ENCODE results near the gene AMFR.
"Not testable (repeated sequence)": the region's sequence is repeated elsewhere in the genome, so short reads cannot be mapped to it uniquely, and the experiment has no call there.

AMFR gene

GRCh38 chr16:56399486-56399885 lies 25.9 kb downstream of the AMFR start:
- DNase-seq (ENCODE audit: low read depth, low spot score), result no peak
- H3K27ac ChIP-seq, result no peak overlapping the region

GRCh38 chr16:56399047-56399446 lies 26.3 kb downstream of the AMFR start:
- no peak for DNase-seq (ENCODE audit: low read depth, low spot score)

GRCh38 chr16:56396724-56397123 lies 28.6 kb downstream of the AMFR start:
- not testable (repeated sequence) for DNase-seq (ENCODE audit: low read depth, low spot score)

More at GRCh38 chr16:56399047-56399446, 26.3 kb downstream of the AMFR start:
- H3K27ac ChIP-seq, result no peak overlapping the region

GRCh38 chr16:56389554-56389953 lies 35.8 kb downstream of the AMFR start:
- DNase-seq (ENCODE audit: low read depth, low spot score), result peak; percentile 41
- H3K27ac ChIP-seq, result peak overlapping the region; percentile 4

More at GRCh38 chr16:56396724-56397123, 28.6 kb downstream of the AMFR start:
- H3K27ac ChIP-seq, result not testable (repeated sequence)

DNA sequence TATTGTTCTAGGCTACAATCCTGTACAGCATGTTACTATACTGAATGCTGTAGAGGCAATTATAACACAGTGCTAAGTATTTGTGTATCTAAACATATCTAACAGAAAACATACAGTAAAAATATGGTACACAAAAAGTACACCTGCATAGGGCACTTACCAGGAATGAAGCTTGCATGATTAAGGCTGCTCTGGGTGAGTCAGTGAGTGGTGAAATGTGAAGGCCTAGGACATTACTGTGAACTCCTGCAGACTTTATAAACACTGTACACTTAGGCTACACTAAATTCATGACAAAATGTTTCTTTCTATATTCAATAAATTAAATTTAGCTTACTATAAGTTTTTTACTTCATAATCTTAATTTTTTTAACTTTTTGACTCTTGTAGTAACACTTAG lies 37.1 kb downstream of the AMFR start:
- no peak overlapping the region for H3K27ac ChIP-seq
- DNase-seq (ENCODE audit: low read depth, low spot score), result no peak

DNA sequence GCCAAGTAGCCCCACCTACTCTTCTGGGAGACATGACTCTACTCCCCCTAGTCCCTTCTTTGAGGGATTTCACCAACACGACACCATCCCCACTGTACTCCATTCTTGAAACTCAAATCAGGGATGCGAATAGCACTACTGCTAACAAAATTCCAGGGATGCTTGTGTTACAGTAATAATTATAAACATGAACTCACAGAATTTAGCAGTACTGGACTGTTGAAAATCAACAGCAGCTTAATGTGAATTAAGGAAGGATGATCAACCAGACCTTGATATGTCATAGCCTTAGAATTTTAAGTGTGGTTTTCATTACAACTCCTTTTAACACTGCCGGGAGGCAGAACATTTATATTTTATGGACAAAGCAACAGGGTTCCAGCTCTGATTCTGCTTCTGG lies 37.9 kb downstream of the AMFR start:
- DNase-seq (ENCODE audit: low read depth, low spot score), result no peak
- no peak overlapping the region for H3K27ac ChIP-seq

- no peak overlapping the region for H3K27ac ChIP-seq
These were observed 41.1 kb downstream of the AMFR start for GRCh38 chr16:56384074-56384721.

GRCh38 chr16:56382901-56383355 lies 42.4 kb downstream of the AMFR start:
- no peak overlapping the region for H3K27ac ChIP-seq
- DNase-seq (ENCODE audit: low read depth, low spot score), result peak; percentile 54

More at GRCh38 chr16:56384074-56384721, 41.1 kb downstream of the AMFR start:
- no peak for DNase-seq (ENCODE audit: low read depth, low spot score)

GRCh38 chr16:56382459-56382858 lies 42.9 kb downstream of the AMFR start:
- DNase-seq (ENCODE audit: low read depth, low spot score), result no peak
- H3K27ac ChIP-seq, result no peak overlapping the region

DNA sequence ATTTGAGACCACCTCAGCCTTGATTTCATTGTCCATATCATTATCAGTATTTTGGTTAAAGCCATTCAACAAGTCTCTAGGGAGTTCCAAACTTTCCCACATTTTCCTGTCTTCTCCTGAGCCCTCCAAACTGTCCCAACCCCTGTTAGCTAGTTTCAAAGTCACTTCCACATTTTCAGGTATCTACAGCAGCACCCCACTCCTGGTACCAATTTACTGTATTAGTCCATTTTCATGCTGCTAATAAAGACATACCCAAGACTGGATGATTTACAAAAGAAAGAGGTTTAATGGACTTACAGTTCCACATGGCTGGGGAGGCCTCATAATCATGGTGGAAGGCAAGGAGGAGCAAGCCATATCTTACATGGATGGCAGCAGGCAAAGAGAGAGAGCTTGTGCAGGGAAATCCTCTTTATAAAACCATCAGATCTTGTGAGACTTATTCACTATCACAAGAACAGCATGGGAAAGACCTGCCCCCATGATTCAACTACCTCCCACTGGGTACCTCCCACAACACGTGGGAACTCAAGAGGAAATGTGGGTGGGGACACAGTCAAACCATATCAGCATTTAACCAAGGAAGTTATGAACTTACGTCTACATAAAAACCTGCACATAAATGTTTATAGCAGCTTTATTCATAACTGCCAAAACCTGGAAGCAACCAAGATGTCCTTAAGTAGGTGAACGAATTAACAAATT lies 44.4 kb downstream of the AMFR start:
- not testable (repeated sequence) for H3K27ac ChIP-seq; DNase-seq (ENCODE audit: low read depth, low spot score)

DNA sequence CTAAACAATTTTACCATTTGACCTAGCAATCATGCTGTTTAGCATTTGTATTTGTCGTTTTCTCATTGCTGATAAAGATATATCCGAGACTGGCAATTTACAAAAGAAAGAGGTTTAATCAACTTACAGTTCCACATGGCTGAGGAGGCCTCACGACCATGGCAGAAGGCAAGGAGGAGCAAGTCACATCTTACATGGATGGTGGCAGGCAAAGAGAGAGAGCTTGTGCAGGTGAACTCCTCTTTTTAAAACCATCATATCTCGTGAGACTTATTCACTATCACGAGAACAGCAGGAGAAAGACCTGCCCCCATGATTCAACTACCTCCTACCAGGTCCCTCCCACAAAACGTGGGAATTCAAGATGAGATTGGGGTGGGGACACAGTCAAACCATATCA lies 46.3 kb downstream of the AMFR start:
- DNase-seq (ENCODE audit: low read depth, low spot score); H3K27ac ChIP-seq: not testable (repeated sequence)

DNA sequence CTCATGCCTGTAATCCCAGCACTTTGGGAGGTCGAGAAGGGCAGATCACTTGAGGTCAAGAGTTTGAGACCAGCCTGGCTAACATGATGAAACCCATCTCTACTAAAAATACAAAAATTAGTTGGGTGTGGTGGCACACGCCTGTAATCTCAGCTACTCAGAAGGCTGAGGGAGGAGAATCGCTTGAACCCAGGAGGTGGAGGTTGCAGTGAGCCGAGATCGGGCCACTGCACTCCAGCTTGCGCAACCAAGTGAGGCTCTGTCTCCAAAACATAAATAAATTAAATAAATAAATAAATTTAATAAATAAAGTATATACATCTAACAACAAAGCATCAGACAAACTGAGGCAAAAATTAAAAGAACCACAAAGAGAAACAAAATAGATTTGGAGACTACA lies 49.6 kb downstream of the AMFR start:
- not testable (repeated sequence) for DNase-seq (ENCODE audit: low read depth, low spot score); H3K27ac ChIP-seq

GRCh38 chr16:56373003-56373402 lies 52.3 kb downstream of the AMFR start:
- no peak overlapping the region for H3K27ac ChIP-seq
- no peak for DNase-seq (ENCODE audit: low read depth, low spot score)

DNA sequence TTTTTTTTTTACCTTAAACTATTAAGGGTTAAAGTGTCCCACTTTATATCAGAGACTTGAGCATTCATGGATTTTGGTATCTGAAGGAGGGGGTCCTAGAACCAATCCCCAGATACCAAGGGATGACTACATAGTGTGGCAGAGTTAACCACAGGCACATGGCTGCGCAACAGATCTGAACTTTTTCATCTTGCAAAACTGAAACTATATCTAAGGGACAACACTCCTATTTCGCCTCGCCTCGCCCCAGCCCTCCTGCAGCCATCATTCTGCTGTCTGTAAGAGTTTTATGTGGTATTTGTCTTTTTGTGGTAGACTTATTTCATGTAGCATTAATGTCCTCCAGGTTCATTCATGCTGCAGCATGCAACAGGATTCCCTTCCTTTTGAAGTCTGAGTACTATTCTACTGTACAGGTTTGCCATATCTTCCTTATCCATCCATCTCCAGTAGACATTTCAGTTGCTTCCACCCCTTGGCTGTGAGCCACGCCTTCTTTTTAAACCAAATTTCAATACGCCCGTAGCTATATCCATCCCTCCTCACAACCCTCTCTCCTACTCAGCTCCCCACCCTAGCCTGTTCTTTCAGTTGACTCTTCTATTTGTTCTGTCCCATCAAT lies 53.2 kb downstream of the AMFR start:
- H3K27ac ChIP-seq, result no peak overlapping the region
- DNase-seq (ENCODE audit: low read depth, low spot score), result no peak

- DNase-seq (ENCODE audit: low read depth, low spot score), result no peak
- no peak overlapping the region for H3K27ac ChIP-seq
These were observed 53.7 kb downstream of the AMFR start for GRCh38 chr16:56371660-56371937.

DNA sequence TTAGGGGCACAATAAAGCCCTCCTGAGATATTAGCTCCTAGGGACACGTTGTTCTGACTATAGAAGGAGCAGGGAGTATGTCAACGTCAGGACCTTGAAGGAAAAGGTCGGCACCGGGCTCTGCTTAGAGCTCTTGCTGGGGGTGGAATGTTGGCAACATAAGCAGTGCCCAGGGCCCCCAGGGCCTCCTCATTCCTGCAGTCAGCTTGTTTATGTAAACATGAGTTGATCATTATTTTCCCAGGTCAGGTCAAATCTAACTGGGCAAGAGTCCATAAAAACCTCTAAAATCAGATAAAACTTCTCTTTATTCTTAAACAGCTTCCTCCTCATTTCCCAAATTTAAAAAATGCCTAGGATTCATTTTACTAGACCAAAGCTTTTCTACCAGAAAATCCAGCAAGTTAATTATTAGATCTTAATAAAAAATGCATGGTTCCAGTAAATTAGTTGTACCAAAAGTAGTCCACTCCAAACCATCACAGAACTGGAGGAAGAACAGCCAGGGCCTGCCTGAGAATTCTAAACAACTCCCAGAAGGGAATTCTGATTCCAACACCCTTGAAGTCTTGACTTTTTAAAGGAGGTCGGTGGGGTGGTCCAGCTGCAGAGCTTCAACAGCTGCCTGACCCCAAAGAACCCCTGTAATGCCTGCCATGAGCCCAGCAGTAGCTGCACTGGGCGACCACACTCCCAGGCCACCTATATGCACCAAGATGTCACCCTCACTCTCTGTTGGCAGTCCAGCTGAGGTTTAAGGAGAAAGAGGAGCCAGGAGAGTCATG lies 54.3 kb downstream of the AMFR start:
- H3K27ac ChIP-seq, result no peak overlapping the region
- DNase-seq (ENCODE audit: low read depth, low spot score), result no peak

GRCh38 chr16:56370185-56370874 lies 55.0 kb downstream of the AMFR start:
- no peak for DNase-seq (ENCODE audit: low read depth, low spot score)
- no peak overlapping the region for H3K27ac ChIP-seq

GRCh38 chr16:56369202-56369601 lies 56.1 kb downstream of the AMFR start:
- H3K27ac ChIP-seq, result no peak overlapping the region
- no peak for DNase-seq (ENCODE audit: low read depth, low spot score)

DNA sequence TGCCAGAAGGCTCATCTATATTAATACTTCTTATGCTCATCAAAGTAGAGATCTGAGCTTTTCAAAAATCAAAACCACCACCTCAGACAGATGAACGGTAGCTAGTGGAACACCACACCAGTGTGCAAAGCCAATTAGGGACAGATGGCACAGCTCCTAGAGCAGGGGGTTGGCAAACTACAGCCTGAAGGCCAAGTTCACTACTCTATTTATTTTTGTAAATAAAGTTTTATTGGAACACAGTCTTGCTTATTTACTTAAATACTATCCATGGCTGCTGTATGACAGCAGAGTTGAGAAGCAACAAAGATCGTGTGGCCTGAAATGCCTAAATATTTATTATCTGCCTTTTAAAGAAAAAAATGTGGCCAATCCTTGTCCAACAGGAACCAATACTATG lies 56.8 kb downstream of the AMFR start:
- H3K27ac ChIP-seq, result no peak overlapping the region
- no peak for DNase-seq (ENCODE audit: low read depth, low spot score)

- no peak for DNase-seq (ENCODE audit: low read depth, low spot score)
- no peak overlapping the region for H3K27ac ChIP-seq
These were observed 57.6 kb downstream of the AMFR start for GRCh38 chr16:56367764-56368163.
